Astrocyte (in vitro differentiated cells and primary cell): ENCODE measurements around the gene ADIG.

ENCODE experiments used
- CTCF ChIP-seq: IDR thresholded peaks from 2 replicates; pipeline ENCODE4 v1.5.1; 2011; ENCODE audit warnings: low read depth, mild to moderate bottlenecking, inconsistent platforms, low read length, moderate library complexity; ENCODE audit not compliant: insufficient read depth
- EZH2 ChIP-seq: IDR thresholded peaks from 2 replicates; pipeline ENCODE4 v1.6.1; 2012; ENCODE audit warnings: mild to moderate bottlenecking, low read length, inconsistent platforms; ENCODE audit not compliant: insufficient read depth

- TF ChIP-seq EZH2 (no peak), CTCF (no peak)
These were observed 1.6 kb upstream of the ADIG start for GRCh38 chr20:38579219-38579910.
